ENCODE data around the gene OR4D9. TPM values are rescaled to one million over a fixed set of nuclear protein-coding genes. Genes with fewer than 3 reads are reported as not detected.

The OR4D9 gene
- total RNA-seq, 1 donor from 2014 or later = not detected

DNA sequence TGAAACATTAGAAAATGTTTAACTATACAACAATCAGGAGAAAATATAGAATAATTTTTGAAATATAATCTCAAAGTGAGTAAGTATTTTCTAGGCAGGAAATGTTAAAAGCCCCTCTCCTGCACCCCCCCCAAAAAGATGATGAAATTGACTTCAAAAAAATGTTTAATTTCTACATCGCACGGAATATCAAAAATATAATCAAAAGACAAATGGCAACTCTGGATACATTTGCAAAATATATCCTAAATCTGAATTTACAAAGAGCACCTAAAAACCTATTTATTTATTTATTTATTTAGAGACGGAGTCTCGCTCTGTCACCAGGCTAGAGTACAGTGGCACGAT is 36.9 kb downstream of the OR4D9 start:
- no peak for FAIRE-seq
- no peak for DNase-seq (ENCODE audit: low spot score in 2 of 2)

DNA sequence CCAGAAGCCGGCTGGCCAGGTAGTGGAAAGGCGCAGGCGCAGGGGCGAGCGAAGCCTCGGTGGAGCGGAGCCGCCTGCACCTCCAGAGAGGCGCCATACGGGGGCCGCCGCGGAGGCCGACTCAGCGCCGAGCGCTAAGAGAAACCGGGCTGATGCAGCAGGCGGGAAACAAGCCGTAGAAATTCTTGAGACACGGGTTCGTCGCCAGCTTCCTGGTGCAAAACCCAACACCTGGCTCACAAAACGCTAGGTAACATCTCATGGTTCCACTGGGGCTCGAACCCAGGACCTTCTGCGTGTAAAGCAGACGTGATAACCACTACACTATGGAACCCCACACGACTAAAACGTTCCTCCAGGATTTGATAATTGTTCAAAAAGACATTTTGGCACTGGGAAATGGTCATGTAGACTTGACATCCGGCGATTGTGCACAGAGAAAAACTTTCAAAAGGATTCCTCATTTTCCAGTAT is 39.1 kb downstream of the OR4D9 start:
- peak in 1 of 2 donors; percentile 54 for DNase-seq (ENCODE audit: low spot score in 2 of 2)

DNA sequence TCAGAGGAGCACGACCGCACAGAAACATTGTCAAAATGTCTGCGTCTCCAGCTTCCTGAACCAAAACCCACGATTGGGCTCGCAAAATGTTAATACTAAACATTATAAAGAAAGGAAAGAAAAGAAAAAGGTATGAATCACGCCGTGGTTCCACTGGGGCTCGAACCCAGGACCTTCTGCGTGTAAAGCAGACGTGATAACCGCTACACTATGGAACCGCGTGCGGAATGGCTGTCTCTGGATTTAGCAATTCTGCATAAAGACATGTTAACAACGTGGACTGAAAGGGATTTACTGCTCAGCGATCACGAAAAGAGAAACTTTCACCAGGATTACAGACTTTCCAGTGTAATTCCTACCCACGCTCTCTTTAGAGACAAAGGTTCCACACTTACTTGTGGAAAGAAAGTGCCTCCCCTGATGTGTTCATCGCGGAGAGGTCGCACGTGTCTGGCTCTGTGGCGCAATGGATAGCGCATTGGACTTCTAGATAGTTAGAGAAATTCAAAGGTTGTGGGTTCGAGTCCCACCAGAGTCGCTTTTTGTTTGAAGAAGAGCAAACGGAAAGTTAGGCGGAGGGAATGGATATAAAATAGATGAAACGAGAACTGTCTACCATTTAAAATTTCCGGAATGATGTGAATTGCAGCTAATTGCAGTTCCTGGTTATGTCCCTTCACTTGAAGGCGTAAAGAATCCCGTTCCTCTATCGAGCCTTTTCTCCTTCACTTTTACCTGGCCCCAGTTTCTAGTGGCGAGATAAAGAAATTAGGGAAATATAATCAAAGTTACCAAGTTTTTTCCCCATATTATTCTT is 39.7 kb downstream of the OR4D9 start:
- FAIRE-seq (no peak), DNase-seq (ENCODE audit: low spot score in 2 of 2) (peak; percentile 42 to 48)

More for the DNA sequence above, 39.1 kb downstream of the OR4D9 start:
- no peak for FAIRE-seq

DNA sequence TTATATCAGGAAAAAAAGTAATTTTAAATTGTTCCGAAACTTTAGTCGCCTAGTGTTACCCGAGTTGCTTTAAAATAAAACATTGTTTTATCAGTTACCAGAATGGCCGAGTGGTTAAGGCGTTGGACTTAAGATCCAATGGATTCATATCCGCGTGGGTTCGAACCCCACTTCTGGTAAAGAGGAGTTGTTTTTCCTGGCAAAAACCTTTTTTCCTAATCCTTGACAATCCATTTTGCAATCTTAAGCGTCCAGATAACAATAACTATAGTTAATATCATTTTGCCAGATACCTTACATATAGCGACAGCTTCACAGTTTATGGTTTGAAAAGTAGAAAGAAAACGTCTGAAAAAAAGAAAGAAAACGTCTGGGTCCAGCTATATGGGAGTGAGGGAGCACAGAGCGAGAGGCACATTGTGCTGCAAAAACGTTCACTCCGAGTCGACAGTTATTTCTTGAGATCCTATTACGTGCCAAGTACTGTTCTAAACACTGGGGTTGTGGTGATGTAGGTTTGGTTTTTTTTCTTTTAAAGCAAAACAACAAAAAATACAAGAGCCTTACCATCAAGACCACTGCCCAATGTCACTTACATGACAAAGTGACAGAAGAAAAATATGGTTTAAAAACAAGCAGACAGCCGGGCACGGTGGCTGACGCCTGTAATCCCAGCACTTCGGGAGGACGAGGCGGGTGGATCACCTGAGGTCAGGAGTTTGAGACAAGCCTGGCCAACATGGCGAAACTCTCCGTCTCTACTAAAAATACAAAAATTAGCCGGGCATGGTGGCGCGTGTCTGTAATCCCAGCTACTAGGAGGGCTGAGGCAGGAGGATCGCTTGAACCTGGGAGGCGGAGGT is 40.6 kb downstream of the OR4D9 start:
- FAIRE-seq (no peak), DNase-seq (ENCODE audit: low spot score in 2 of 2) (no peak)

DNA sequence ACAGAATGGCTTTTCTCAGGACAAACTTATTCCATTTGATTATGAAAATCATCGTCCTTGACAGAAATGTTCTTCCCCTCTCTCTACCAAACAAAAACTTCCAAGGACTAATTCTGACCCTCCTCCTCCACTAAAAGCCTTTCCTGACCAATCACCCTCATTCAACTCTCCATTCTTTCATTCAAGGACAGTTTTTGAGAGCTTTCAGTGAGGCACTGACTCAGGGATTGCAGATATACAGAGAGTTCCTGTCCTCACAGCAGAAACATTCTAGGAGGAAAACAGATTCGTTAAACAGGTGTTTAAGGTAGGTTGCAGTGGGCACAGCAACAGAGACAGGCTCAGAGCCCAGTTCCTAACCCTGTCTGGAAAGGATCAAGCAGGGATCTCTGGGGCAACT is 41.5 kb downstream of the OR4D9 start:
- no peak for FAIRE-seq
- no peak for DNase-seq (ENCODE audit: low spot score in 2 of 2)

DNA sequence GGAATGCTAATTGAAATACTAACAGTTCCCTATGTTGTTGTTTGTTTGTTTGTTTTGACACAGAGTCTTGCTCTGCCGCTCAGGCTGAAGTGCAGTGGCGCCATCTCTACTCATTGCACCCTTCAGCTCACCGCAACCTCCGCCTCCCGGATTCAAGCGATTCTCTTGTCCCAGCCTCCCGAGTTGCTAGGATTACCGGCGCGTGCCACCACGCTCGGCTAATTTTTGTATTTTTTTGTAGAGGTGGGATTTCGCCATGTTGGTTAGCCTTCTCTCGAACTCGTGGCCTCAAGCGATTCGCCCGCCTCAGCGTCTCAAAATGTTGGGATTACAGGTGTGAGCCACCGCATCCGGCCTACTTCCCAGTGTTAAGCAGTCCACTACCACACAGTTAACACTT is 42.0 kb downstream of the OR4D9 start:
- FAIRE-seq = no peak
- DNase-seq (ENCODE audit: low spot score in 2 of 2) = no peak

DNA sequence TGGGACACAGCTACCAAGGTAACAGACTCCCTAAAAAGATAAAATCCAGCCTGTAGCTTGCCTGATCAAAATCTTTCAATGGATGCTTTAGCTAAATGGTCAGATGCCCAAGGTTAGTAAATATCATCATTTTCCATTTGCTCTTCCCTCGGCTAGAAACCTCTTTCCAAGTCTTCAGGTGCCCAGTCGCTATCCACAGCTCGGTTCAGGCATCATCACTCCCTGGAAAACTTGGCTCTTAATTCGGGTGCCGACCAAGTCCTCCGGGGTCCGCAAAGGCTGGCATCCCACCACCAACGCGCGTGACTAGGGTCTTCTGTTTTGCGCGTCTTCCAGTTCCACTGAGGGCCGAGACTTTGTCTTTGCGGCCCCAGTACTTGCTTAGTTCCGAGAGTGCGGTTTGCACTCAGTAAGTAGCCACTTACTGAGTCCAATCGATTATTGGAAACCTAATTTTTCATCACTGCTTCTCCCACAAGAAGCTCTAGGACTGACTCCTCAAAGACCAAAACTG is 44.3 kb downstream of the OR4D9 start:
- FAIRE-seq (no peak), DNase-seq (ENCODE audit: low spot score in 2 of 2) (no peak)

DNA sequence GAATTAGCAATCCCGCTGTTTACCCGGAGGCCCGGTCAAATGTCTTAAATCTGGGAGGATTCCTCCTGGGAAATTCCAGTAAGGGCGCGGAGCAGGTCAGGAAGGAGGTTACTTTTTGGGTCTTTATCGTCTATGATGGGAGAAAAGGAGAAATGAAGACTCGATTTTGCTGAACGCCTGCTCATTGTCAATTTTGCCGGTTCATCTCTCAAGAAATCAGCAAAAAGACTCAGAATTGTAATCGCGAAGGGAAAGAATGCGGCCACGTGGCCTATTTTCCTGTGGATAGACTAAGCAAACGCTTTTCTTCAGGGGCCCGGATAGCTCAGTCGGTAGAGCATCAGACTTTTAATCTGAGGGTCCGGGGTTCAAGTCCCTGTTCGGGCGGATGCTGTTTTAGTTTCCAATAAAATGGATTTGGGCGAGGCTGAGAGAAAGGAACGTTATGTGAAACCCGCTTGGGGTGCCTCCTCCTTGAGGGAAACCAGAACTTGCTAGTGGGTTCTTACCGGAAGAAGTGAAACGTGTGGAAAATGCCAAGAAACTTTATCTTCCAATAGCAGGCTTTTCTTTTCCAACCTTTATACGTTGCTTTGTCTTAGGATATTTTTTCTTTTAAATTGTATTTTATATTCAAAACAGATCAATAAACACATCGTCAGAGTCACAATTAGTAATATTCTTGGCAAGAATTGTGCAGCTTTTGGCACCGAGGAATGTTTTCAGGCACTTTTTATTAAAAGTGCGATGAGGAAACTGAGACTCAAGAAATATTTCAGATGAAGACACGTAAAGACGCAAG is 45.0 kb downstream of the OR4D9 start:
- DNase-seq (ENCODE audit: low spot score in 2 of 2) (no peak), FAIRE-seq (no peak)

DNA sequence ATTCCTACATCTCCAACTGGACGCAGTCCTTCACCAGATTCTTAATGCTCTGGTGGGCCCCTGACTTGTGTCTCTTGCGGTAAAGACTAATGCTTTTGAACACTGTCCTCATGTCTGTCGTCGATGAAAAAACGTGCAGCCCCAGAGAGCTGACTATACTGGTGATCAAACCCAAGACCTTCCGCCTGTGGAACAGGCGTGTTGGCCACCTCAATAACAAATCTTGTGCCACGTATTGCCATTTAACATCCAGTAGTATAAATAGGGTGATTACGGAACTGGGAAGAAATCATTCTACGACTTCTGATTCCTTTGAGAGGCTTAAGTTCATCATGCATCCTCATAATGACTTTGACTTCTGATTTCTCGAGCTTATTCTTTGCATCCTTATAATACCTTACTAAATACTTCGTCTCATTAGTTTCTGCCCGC is 45.6 kb downstream of the OR4D9 start:
- DNase-seq (ENCODE audit: low spot score in 2 of 2) (no peak), FAIRE-seq (no peak)

DNA sequence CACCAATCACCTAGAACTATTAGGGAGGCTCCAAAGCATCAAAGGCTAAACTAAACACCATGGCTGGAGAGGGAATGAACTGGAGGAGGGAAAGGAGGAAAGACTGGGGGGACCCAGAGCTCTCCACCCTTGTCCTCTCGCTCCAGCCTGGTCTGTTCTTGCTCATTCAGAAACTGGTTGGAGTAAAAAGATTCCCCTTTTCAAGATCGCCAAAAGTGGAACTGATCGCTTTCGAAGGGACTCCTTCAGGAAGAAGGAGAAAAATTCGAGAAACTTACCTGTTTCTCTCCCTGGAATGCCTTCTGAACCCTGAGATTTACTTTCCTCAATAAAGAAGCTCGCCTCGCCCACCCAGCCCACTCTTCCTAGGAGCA is 46.9 kb downstream of the OR4D9 start:
- FAIRE-seq (no peak), DNase-seq (ENCODE audit: low spot score in 2 of 2) (no peak)

DNA sequence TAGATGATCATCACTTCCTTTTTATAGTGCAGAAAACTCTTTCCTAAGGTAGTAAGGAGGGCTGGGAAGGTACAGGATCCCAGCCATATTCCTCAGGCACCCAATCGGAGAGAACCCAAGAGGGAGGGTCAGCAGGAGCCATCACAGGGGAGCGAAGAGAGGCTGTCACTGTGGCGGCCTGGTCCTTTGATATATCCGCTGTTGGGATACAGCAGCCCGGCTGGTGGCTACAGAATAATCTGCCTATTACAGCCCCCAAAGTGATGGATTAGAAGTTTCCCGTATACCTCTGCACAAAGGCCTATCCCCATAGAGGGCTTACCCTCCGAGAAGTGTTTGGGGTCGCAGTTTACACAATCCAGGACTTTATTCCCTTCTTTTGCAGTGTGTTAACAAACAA is 48.5 kb downstream of the OR4D9 start:
- no peak for DNase-seq (ENCODE audit: low spot score in 2 of 2)
- FAIRE-seq = no peak

DNA sequence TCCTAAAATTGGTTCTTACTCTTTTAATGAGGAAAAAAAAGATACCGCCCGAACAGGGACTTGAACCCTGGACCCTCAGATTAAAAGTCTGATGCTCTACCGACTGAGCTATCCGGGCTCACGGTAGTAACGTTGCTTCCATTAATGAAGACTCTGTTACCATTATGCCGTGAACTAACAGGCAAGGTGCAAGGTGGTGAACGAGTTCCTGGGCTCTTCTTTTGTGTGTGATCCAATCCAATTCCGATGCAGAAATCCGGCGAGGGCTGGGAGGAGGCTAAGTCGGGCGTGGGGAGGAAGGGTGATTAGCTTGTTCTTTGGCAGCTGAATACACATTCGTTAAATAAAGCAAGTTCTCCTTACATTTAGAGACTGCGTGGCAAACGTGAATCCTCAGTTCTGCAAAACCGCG is 49.0 kb downstream of the OR4D9 start:
- DNase-seq (ENCODE audit: low spot score in 2 of 2) (peak; percentile 55 to 61), FAIRE-seq (no peak)

DNA sequence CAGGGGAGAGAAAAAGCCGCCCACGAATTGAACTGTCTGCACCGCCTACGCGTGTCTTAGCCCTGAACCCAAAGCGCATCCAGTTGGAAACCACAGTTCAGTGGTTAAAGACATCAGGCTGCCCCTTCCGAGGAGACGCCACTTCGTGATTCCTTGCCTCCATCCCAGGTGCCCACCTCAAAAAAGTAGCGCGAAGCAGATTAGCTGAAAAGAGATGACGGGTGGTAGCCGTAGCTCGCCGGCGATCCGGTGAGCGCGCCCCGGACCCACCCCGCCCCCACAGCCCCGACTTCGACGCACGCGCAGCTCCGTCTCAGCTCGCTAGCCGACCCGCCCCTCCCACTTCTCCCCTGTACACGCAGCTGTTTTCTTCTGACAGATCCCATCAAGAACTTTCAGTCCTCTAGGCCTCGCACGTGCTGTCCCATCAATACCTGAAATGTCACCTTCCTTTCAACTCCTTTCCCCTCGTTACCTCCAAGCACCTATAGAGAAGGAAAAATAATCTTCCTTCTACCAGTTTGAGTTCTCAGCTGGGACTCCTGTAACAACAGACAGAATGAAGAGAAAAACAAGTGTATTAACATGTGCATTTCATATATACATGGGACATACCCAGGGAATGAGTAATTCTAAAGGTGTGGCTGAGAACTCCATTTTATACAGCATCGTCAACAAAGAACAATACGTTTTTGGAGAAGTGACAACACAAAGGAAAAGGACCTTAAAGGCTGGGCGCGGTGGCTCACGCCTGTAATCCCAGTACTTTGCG is 49.5 kb downstream of the OR4D9 start:
- DNase-seq (ENCODE audit: low spot score in 2 of 2) (peak; percentile 67 to 77), FAIRE-seq (no peak)

DNA sequence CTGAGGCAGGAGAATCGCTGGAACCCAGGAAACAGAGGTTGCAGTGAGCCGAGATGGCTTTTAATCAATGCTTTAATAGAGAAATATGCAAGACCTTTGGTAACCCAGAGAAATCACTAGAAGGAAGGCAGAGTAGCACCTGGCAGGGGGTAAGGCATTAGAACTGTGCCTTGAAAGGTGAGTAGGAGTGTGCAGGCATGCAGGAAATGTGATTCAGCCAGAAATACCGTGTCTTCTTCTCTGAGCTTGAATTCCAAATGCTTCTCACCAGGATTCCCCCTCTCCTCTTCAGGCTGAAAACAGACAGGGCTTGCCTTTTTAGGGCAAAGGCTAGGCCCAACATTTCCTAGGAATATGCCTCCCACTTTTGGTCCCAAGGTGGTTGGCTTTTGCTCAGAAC is 51.0 kb downstream of the OR4D9 start:
- FAIRE-seq = no peak
- DNase-seq (ENCODE audit: low spot score in 2 of 2) = no peak

Other genes with a start within 250 kb of the OR4D9 start
- not detected for gene OR5AN1, start 152.6 kb upstream of the OR4D9 start, total RNA-seq
- gene OR5A2, start 85.1 kb upstream of the OR4D9 start, total RNA-seq = not detected
- not detected for gene OR5A1, start 75.1 kb upstream of the OR4D9 start, total RNA-seq
- gene OR4D6, start 54.6 kb upstream of the OR4D9 start, total RNA-seq = not detected
- not detected for gene OR4D10, start 38.2 kb upstream of the OR4D9 start, total RNA-seq
- gene OR4D11, start 8.0 kb upstream of the OR4D9 start, total RNA-seq = not detected
- 33.8 TPM for gene OSBP, start 104.2 kb downstream of the OR4D9 start, total RNA-seq
- gene PATL1, start 157.5 kb downstream of the OR4D9 start, total RNA-seq = 4.5 TPM
- gene OR10V1, start 202.3 kb downstream of the OR4D9 start, total RNA-seq = not detected
- gene STX3, start 243.8 kb downstream of the OR4D9 start, total RNA-seq = 26.9 TPM

Data from frontal cortex (tissue), 4 donors.